ENCODE results near the gene EIF2S2.

EIF2S2 gene

GRCh38 chr20:34088305-34089174, 23.5 kb downstream of the EIF2S2 start:
- no peak for DNase-seq

- DNase-seq: no peak
Measured at GRCh38 chr20:34085544-34086040, 26.5 kb downstream of the EIF2S2 start.

- no peak for DNase-seq
Measured at GRCh38 chr20:34084227-34084923, 27.7 kb downstream of the EIF2S2 start.

GRCh38 chr20:34083781-34084180, 28.3 kb downstream of the EIF2S2 start:
- DNase-seq: no peak

GRCh38 chr20:34083137-34083536, 28.9 kb downstream of the EIF2S2 start:
- no peak for DNase-seq

GRCh38 chr20:34082232-34082887, 29.7 kb downstream of the EIF2S2 start:
- no peak for DNase-seq

- DNase-seq: no peak
Measured at GRCh38 chr20:34079818-34080217, 32.2 kb downstream of the EIF2S2 start.

- DNase-seq: no peak
Measured at GRCh38 chr20:34078540-34078939, 33.5 kb downstream of the EIF2S2 start.

- no peak for DNase-seq
Measured at GRCh38 chr20:34076952-34077351, 35.1 kb downstream of the EIF2S2 start.

- no peak for DNase-seq
Measured at GRCh38 chr20:34075647-34076046, 36.4 kb downstream of the EIF2S2 start.

- peak in 1 of 2 donors; percentile 4 for DNase-seq
Measured at GRCh38 chr20:34074101-34074760, 37.8 kb downstream of the EIF2S2 start.

GRCh38 chr20:34072778-34073177, 39.3 kb downstream of the EIF2S2 start:
- no peak for DNase-seq

GRCh38 chr20:34072076-34072475, 40.0 kb downstream of the EIF2S2 start:
- no peak for DNase-seq

- DNase-seq: no peak
Measured at GRCh38 chr20:34070859-34071258, 41.2 kb downstream of the EIF2S2 start.

GRCh38 chr20:34070079-34070439, 42.0 kb downstream of the EIF2S2 start:
- DNase-seq: no peak

GRCh38 chr20:34069341-34070078, 42.5 kb downstream of the EIF2S2 start:
- DNase-seq: peak; percentile 8 to 44

GRCh38 chr20:34068001-34068400, 44.0 kb downstream of the EIF2S2 start:
- no peak for DNase-seq

- no peak for DNase-seq
Measured at GRCh38 chr20:34066476-34067090, 45.5 kb downstream of the EIF2S2 start.

GRCh38 chr20:34065260-34065659, 46.8 kb downstream of the EIF2S2 start:
- DNase-seq: no peak

- DNase-seq: no peak
Measured at GRCh38 chr20:34064286-34064685, 47.8 kb downstream of the EIF2S2 start.

GRCh38 chr20:34062570-34063482, 49.2 kb downstream of the EIF2S2 start:
- DNase-seq: peak in 1 of 2 donors; percentile 7

Measured in bone marrow (tissue), 2 donors.